Measurements from ENCODE around the gene PPFIBP1. TPM values are rescaled to one million over a fixed set of nuclear protein-coding genes. Genes with fewer than 3 reads are reported as not detected.
"Not testable (repeated sequence)": the region's sequence is repeated elsewhere in the genome, so short reads cannot be mapped to it uniquely, and the experiment has no call there.

The PPFIBP1 gene
- total RNA-seq, 1 experiment from 2014 or later: 45.4 TPM

DNA sequence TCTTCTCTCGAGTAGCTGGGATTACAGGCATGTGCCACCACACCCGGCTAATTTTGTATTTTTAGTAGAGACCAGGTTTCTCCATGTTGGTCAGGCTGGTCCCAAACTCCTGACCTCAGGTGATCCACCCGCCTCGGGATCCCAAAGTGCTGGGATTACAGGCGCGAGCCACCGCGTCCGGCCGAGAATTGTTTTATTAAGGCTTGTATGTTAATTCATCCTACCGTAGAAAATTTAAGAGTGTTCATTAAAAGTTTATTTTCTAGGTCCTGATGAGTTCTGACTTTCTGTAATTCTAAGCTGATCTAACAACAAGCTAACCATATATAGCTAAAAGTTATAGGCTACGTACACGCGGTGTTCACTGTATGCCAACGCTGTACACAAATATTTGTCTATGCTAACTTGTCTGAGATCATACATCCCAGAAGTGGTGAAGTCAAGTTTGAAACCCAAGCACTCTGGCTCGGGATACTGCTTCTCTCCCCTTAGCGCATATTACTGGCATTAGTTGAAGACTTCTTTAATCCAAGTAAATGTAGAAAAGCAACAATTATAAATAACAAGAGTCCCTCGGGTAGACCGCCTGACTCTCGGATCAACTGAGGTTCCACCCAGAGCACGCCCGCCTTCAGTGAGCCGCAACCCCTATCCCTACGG lies 186.1 kb downstream of the PPFIBP1 start:
- DNase-seq (ENCODE audit: low read depth): peak; percentile 37

DNA sequence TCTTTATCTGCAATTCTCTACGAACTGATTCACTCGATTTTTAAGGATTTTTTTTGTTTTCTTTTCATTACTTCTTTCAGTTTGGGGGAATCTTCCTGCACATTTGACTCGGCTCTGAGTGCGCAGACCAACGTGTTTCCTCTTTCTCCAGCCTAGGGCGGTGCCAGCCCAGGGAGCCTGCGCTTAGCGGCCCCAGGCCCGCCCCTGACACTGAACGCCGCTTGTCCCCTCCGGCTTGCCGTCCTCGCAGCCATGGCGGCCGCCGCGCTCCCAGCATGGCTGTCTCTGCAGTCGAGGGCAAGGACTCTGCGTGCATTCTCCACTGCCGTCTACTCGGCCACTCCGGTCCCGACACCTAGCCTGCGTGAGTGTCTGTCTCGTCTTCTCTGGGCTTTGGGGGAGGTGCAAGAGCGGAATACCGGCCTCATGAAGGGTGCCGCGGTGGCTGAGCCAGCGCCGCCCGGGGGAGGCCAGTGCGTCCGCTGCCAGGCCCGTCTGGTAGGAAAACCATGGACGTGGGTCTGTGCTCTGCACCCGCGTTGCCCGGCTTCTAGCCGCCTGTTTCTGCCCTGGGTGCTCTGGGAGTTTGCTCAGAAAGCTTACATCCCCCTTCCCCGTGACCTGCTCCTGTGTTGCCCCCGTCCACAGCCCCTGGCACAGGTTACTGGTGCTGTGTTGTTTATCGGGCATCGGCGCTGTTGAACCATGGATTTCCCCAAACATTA lies 186.7 kb downstream of the PPFIBP1 start, which contains the start of gene MRPS35:
MRPS35 (plus strand) TSS at position 241 of the 725 bp plus-strand sequence; CDS start at position 253, 12 bp downstream.
- peak; percentile 86 for DNase-seq (ENCODE audit: low read depth)

DNA sequence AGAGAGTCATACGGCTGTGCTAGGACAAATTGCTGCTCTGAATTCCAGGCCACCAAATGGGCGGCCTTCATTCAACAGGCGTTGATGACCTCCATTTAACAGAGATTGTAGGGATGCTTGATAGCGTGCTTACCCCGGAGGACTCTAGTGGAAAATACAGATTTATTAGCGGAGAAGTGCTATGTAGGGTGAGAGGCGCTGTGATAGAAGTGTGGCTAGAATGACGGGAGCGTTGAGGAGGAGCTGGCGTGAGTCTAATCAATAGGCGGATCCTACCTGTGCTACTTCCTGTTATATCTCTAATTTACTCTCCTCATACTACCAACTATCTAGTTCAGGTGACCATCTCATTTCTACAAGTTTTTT lies 187.3 kb downstream of the PPFIBP1 start:
- peak; percentile 31 for DNase-seq (ENCODE audit: low read depth)

DNA sequence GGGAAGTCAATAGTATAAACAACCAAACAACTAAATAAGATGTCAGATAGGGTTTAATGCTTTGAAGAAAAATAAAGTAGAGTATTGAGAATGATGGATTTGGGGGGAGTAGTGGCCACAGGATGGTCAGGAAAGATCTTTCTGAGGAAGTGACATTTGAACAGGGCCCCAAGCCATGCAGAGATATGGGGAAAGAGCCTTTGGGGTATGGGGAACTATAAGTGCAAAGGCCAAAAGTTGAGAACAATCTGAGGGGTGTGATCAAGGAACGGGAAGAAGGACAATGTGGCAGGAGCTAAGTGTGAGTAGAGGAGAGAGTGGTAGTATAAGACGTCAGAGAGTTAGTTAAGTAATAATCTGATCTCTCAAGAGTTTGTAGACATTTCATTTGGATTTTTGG lies 188.0 kb downstream of the PPFIBP1 start:
- DNase-seq (ENCODE audit: low read depth): no peak

DNA sequence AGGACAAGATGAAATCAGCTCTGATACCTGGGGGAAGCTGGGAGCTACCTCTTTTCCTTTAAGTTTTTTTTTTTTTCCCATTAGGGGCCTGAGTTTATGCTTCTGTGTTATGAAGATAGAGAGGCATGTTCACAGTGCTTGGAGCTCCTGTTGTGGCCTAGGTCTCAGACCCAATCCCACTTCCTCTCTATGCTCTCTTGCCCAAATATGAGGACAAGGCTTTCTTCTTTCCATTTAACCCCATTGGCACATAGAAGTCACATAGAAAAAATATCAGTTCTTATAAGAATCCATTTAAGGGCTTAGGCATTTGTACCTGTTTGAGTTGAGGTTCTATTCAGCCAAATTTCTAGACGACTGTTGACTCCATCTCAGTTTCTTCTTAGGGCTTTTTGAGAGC lies 199.2 kb downstream of the PPFIBP1 start:
- DNase-seq (ENCODE audit: low read depth): no peak

DNA sequence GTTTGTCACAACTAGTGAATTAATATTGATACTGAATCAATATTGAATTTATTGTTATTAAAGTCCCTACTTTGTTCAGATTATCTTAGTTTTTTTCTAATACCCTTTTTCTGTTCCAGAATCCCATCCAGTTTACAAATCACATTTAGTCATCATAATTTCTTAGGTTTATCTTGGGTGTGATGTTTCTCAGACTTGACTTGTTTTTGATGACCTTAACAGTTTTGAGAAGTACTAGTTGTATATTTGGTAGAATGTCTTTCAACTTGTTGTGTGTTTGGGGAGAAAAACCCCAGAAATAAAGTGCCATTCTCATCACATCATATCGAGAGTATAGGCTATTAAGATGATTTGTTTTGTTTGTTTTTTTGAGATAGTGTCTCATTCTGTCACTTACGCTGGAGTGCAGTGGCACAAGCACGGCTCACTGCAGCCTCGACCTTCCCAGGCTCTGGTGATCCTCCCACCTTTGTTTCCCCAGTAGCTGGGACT lies 206.1 kb downstream of the PPFIBP1 start:
- DNase-seq (ENCODE audit: low read depth): no peak

DNA sequence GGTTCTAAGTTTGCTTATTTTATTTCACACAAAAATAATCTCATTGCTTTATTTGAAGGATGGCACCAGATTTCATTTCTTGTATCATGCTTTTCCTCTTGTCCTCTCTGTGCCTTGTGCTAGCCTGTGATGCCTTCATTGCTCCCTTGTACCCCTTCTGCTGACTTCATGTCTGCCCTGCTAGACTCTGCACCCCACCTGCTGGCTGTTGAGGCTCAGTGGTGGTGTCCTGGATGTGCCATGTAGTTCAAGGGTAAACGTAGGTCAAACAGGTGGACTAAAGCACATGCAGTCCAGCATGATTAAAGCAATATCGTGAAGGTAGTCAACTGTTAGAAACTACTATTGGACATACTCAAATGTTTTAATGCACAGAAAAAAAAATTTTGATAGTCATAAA lies 208.3 kb downstream of the PPFIBP1 start:
- no peak for DNase-seq (ENCODE audit: low read depth)

DNA sequence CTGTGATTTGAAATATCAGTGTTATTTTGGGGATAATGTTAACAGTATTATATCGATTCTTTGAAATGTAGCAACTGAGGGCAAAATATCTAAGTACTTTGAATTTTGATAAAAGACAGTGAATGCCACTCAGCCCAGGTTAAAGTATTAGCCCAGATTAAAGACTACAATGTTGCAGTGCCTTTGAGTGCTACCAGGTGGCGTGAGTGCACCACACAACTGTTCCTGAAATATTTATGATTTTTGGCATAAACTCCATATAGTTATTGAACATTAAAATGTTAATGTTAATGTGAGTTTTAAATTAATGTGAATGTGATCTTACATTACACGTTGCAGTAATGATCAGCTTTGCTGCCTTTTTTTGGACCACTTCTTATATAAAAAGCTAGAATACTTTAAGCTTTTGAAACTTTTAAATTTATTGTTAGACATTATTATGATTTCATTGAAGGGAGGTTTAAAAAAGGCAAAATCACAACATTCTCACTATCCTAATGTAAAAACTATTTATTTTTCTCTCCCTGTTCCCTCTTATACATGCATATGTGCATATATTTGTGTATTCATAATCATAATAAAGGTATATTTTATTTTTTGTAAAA lies 209.1 kb downstream of the PPFIBP1 start:
- DNase-seq (ENCODE audit: low read depth): peak; percentile 24

DNA sequence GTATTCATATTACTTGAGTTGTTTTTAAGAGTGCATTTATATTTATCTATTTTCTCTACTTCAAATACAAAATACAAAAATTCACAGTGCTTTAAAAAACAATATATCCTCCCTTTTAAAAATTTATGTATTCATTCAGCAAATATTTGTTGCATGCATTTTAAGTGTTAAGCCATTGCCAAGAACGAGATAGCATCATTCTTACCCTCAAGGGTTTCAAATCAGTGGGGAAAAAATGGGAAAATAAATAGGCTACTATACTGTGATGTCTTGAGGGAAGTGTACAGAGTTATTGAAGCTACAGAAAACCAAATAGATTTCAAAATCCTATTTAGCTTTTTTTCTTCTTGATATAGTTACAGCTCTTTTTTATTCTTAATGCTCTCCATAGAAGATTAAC lies 209.8 kb downstream of the PPFIBP1 start:
- no peak for DNase-seq (ENCODE audit: low read depth)

DNA sequence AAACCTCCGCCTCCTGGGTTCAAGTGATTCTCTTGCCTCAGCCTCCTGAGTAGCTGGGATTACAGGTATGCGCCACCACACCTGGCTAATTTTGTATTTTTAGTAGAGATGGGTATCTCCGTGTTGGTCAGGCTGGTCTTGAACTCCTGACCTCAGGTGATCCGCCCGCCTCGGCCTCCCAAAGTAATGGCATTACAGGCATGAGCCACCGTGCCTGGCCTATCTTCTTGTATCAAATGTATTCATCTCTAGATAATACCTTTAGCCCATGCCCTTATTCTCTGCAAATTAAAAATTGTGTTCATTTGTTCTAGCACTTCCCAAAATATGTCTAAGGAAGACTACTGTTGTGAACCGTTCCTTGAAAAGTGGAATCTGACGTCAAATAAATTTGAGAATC lies 210.3 kb downstream of the PPFIBP1 start:
- not testable (repeated sequence) for DNase-seq (ENCODE audit: low read depth)

DNA sequence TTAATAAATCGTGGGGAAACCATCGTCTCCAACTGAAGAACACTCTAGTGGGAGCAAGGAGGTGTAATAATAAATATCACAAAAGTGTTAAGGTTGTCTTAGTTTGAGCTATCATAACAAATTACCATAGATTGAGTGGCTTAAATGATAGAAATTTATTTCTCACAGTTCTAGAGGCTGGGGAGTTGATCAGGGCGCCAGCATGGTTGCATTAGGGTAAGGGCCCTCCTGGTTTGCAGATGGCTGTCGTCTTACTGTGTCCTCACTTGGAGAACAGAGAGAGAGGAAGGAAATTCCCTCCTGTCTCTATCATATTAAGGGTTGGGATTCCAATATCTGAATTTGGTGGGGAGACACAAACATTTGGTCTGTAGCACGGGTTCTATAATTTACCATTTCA lies 219.6 kb downstream of the PPFIBP1 start:
- no peak for DNase-seq (ENCODE audit: low read depth)

Other genes with a start within 250 kb of the PPFIBP1 start
- gene BMAL2, start 191.4 kb upstream of the PPFIBP1 start, total RNA-seq (2014; rRNA removed; shearing (Covaris generic)): 22.8 and 36.0 TPM in 2 replicates
- gene SMCO2, start 77.5 kb upstream of the PPFIBP1 start, total RNA-seq (2014; rRNA removed; shearing (Covaris generic)): 1.6 TPM in 1 of 2 replicates, not detected in the other
- gene REP15, start 172.2 kb downstream of the PPFIBP1 start, total RNA-seq (2014; rRNA removed; shearing (Covaris generic)): 1.2 TPM in 1 of 2 replicates, not detected in the other
- 66.7 and 97.6 TPM in 2 replicates for gene MRPS35, start 186.6 kb downstream of the PPFIBP1 start, total RNA-seq (2014; rRNA removed; shearing (Covaris generic))

All from M059J (cell line).